GM12873 (cell line): Measurements from ENCODE around the gene TAF5.

Experiments used
- CTCF ChIP-seq: IDR thresholded peaks from 2 replicates; pipeline ENCODE4 v1.5.1; 2012; ENCODE audit warnings: low read depth, mild to moderate bottlenecking, moderate library complexity, low read length, control low read depth; ENCODE audit not compliant: insufficient read depth; ENCODE audit errors: missing control alignments

Gene TAF5

DNA sequence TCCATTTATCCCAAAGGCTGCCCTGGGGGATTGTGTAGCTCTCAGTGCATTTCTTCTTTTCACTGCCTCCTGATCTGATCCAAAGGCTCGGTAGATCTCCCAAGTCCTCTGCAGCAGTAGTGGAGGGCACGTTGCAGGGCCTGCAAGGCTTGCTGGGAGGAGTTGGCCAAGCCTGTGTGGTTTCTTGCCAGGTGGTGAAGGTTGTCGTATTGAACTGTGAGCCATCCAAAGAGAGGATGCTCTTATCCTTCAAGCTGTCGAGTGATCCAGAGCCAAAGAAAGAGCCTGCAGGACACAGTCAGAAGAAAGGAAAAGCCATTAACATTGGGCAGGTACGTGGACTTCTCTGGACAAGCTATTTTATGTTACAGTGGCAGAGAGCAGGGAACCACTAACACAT lies 49.8 kb downstream of the TAF5 start:
- no peak for TF ChIP-seq CTCF

GRCh38 chr10:103419101-103419500 lies 51.3 kb downstream of the TAF5 start:
- no peak for TF ChIP-seq CTCF

- TF ChIP-seq CTCF: no peak
These were observed 56.0 kb downstream of the TAF5 start for GRCh38 chr10:103423748-103424147.

- no peak for TF ChIP-seq CTCF
These were observed 60.1 kb downstream of the TAF5 start for GRCh38 chr10:103427866-103428265.

DNA sequence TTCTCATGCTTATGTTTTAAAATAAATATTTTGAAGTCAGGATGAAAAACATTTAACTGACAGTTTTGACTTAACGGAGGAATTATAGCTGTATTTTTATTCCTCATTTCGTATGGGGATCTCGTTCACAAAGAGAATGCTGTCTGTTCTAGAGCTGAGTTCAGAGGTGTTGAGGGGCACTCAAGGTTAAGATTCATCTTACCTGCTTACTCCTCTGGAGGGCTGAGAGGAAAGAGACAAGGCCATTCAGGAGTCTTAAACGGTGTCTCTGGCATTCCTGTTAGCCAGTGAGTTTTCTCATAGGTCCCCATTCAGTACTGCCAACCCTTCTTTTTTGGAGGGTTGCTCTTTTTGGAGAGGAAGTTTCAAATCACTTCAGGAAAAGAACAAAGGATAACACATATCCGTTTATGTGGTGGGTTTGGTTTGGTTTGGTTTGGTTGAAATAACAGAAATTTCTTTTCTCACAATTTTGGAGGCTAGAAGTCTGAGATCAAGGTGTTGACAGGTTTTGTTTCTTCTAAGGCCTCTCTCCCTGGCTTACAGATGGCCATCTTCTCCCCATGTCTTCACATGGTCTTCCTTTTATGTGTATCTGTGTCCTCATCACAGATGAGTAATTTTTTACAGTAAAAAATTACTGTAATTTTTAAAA lies 61.3 kb downstream of the TAF5 start:
- no peak for TF ChIP-seq CTCF

GRCh38 chr10:103429647-103430046 lies 61.9 kb downstream of the TAF5 start:
- no peak for TF ChIP-seq CTCF

GRCh38 chr10:103431902-103432301 lies 64.1 kb downstream of the TAF5 start:
- TF ChIP-seq CTCF: no peak
